IPS-20b (cell line): ENCODE measurements around the gene MMP17.
A peak's percentile ranks its signal among the peaks of the same experiment; 100 is the strongest.

Experiments used
- H3K27ac ChIP-seq: one replicate; pipeline ENCODE4 v1.5.1; 2013; ENCODE audit warnings: low read length
- H3K27me3 ChIP-seq: 2 replicates; pipeline ENCODE4 v1.6.1; 2013; ENCODE audit warnings: mild to moderate bottlenecking, low read length, inconsistent platforms; ENCODE audit not compliant: insufficient read depth
- H3K36me3 ChIP-seq: 2 replicates; pipeline ENCODE4 v1.6.1; 2013; ENCODE audit warnings: low read depth, mild to moderate bottlenecking, inconsistent platforms, low read length, moderate library complexity; ENCODE audit not compliant: insufficient read depth
- H3K4me1 ChIP-seq: 2 replicates; pipeline ENCODE4 v1.6.1; 2013; ENCODE audit warnings: mild to moderate bottlenecking, control low read depth, inconsistent platforms, low read length, moderate library complexity; ENCODE audit not compliant: insufficient read depth
- H3K4me3 ChIP-seq: 2 replicates; pipeline ENCODE4 v1.5.1; 2013; ENCODE audit warnings: mild to moderate bottlenecking, low read length, inconsistent platforms
- H3K9ac ChIP-seq: 2 replicates; pipeline ENCODE4 v1.6.1; 2013; ENCODE audit warnings: low read depth, mild to moderate bottlenecking, inconsistent platforms, low read length, moderate library complexity
- H3K9me3 ChIP-seq: 2 replicates; pipeline ENCODE4 v1.6.1; 2013; ENCODE audit warnings: mild to moderate bottlenecking, low read depth, low read length, inconsistent platforms; ENCODE audit not compliant: insufficient read depth

The MMP17 gene

GRCh38 chr12:131793243-131794022 lies 34.8 kb upstream of the MMP17 start:
- Histone ChIP-seq H3K36me3 (peaks cover 68% of the 10 kb centered on the region), H3K9ac (no peak overlapping the region), H3K27ac (no peak overlapping the region), H3K9me3 (no peaks in the 10 kb centered on the region), H3K4me1 (peaks cover 12% of the 10 kb centered on the region), H3K27me3 (no peaks in the 10 kb centered on the region), H3K4me3 (no peak overlapping the region)

GRCh38 chr12:131794061-131794460 lies 34.1 kb upstream of the MMP17 start:
- Histone ChIP-seq H3K4me1 (peaks cover 12% of the 10 kb centered on the region), H3K36me3 (peaks cover 72% of the 10 kb centered on the region), H3K9ac (no peak overlapping the region), H3K27me3 (no peaks in the 10 kb centered on the region), H3K4me3 (no peak overlapping the region), H3K9me3 (no peaks in the 10 kb centered on the region), H3K27ac (no peak overlapping the region)

- Histone ChIP-seq H3K36me3 (peaks cover 73% of the 10 kb centered on the region), H3K4me3 (no peak overlapping the region), H3K4me1 (peaks cover 12% of the 10 kb centered on the region), H3K9me3 (no peaks in the 10 kb centered on the region), H3K27me3 (no peaks in the 10 kb centered on the region), H3K27ac (no peak overlapping the region), H3K9ac (no peak overlapping the region)
These were observed 33.6 kb upstream of the MMP17 start for GRCh38 chr12:131794573-131794972.

GRCh38 chr12:131795064-131795463 lies 33.1 kb upstream of the MMP17 start:
- Histone ChIP-seq H3K4me3 (no peak overlapping the region), H3K36me3 (peaks cover 72% of the 10 kb centered on the region), H3K27ac (peak overlapping the region; percentile 69), H3K27me3 (no peaks in the 10 kb centered on the region), H3K9ac (peak overlapping the region; percentile 59), H3K4me1 (peaks cover 12% of the 10 kb centered on the region), H3K9me3 (no peaks in the 10 kb centered on the region)

GRCh38 chr12:131795690-131796410 lies 32.3 kb upstream of the MMP17 start:
- Histone ChIP-seq H3K4me1 (peaks cover 12% of the 10 kb centered on the region), H3K9ac (peak overlapping the region; percentile 59), H3K4me3 (no peak overlapping the region), H3K9me3 (no peaks in the 10 kb centered on the region), H3K27ac (peak overlapping the region; percentile 69), H3K27me3 (no peaks in the 10 kb centered on the region), H3K36me3 (peaks cover 72% of the 10 kb centered on the region)

- Histone ChIP-seq H3K4me3 (no peak overlapping the region), H3K27me3 (no peaks in the 10 kb centered on the region), H3K9me3 (no peaks in the 10 kb centered on the region), H3K9ac (no peak overlapping the region), H3K36me3 (peaks cover 69% of the 10 kb centered on the region), H3K27ac (peak overlapping the region; percentile 59), H3K4me1 (peaks cover 12% of the 10 kb centered on the region)
These were observed 31.8 kb upstream of the MMP17 start for GRCh38 chr12:131796411-131796736.

GRCh38 chr12:131796754-131797587 lies 31.2 kb upstream of the MMP17 start:
- Histone ChIP-seq H3K4me3 (no peak overlapping the region), H3K9me3 (no peaks in the 10 kb centered on the region), H3K27ac (no peak overlapping the region), H3K9ac (no peak overlapping the region), H3K36me3 (peaks cover 68% of the 10 kb centered on the region), H3K27me3 (no peaks in the 10 kb centered on the region), H3K4me1 (peaks cover 12% of the 10 kb centered on the region)

- Histone ChIP-seq H3K36me3 (peaks cover 70% of the 10 kb centered on the region), H3K4me3 (no peak overlapping the region), H3K9ac (no peak overlapping the region), H3K4me1 (peaks cover 12% of the 10 kb centered on the region), H3K27me3 (no peaks in the 10 kb centered on the region), H3K9me3 (no peaks in the 10 kb centered on the region), H3K27ac (no peak overlapping the region)
These were observed 30.6 kb upstream of the MMP17 start for GRCh38 chr12:131797588-131797934.

GRCh38 chr12:131799195-131799594 lies 29.0 kb upstream of the MMP17 start:
- peaks cover 56% of the 10 kb centered on the region for H3K36me3 ChIP-seq
- no peaks in the 10 kb centered on the region for H3K27me3 ChIP-seq
- H3K9me3 ChIP-seq: no peaks in the 10 kb centered on the region
- H3K4me1 ChIP-seq: peaks cover 12% of the 10 kb centered on the region
- no peak overlapping the region for H3K4me3 ChIP-seq
- H3K27ac ChIP-seq: no peak overlapping the region
- H3K9ac ChIP-seq: no peak overlapping the region

- Histone ChIP-seq H3K9me3 (no peaks in the 10 kb centered on the region), H3K9ac (no peak overlapping the region), H3K27ac (no peak overlapping the region), H3K4me3 (no peak overlapping the region), H3K4me1 (peaks cover 9% of the 10 kb centered on the region), H3K27me3 (no peaks in the 10 kb centered on the region), H3K36me3 (peaks cover 48% of the 10 kb centered on the region)
These were observed 28.2 kb upstream of the MMP17 start for GRCh38 chr12:131799828-131800593.

- no peaks in the 10 kb centered on the region for H3K9me3 ChIP-seq
- H3K27me3 ChIP-seq: no peaks in the 10 kb centered on the region
- peaks cover 3% of the 10 kb centered on the region; the same call in 1 of the 2 replicates for H3K4me1 ChIP-seq
- no peak overlapping the region for H3K27ac ChIP-seq
- H3K4me3 ChIP-seq: no peak overlapping the region
- H3K9ac ChIP-seq: no peak overlapping the region
- peaks cover 47% of the 10 kb centered on the region for H3K36me3 ChIP-seq
These were observed 27.5 kb upstream of the MMP17 start for GRCh38 chr12:131800594-131801135.
